Medulla oblongata (tissue), 1 donor: ENCODE data around the gene IFITM5.
"Not testable (repeated sequence)": the region's sequence is repeated elsewhere in the genome, so short reads cannot be mapped to it uniquely, and the experiment has no call there.

Experiments used
- DNase-seq: peaks from one replicate; pipeline ENCODE4 v3.0.0-alpha.2; 2015; ENCODE audit errors: extremely low spot score

IFITM5 gene

DNA sequence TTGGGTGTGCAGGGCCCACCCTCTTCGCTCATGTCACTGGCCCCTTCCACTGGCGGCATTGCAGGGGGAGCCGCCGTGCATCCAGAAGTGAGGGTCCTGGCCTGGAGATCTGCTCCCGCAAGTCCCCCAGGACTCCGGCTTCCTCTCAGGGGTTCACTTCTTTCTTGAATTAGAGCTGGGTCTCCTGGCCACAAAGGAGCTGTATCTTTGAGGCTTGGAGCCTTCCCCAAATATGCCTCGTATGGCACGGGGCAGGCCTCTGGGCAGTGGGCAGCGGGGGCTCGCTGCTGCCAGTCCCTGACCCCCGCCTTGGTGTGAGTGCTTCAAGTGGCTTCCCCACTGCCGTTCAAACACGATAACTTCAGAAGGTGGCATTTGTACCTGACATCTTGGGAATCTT lies 28.7 kb upstream of the IFITM5 start:
- DNase-seq = no peak

GRCh38 chr11:327581-327923 lies 28.2 kb upstream of the IFITM5 start:
- no peak for DNase-seq

GRCh38 chr11:326842-327580 lies 27.7 kb upstream of the IFITM5 start:
- DNase-seq = peak; percentile 83

GRCh38 chr11:326592-326841 lies 27.2 kb upstream of the IFITM5 start:
- no peak for DNase-seq

DNA sequence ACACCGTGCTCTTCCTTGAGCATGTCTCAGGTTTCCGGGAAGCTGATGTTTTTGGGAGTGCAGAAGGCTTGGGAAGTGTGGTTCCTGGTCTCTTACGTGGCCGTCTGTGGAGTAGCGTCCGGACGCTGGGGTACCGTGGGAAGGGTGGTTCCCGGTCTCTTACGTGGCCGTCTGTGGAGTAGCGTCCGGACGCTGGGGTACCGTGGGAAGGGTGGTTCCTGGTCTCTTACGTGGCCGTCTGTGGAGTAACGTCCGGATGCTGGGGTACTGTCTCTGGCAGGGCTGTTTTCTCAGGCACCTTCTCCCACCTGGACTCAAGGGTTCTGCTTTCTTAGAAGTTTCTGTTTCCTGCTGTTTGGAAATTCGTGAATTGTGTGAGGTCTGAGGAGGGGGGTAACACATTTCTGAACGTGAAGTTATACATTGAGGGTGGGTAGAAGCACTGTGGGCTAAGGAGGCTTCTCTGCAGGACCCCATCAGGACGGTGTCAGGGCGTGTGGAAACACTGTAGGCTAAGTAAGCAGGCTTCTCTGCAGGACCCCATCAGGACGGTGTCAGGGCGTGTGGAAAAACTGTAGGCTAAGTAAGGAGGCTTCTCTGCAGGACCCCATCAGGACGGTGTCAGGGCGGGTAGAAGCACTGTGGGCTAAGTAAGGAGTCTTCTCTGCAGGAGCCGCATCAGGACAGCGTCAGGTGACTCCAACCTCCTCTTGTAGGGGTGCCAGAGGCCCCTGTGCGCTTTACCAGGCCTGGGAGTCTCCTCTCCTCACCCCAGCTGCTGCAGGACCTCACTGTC lies 26.7 kb upstream of the IFITM5 start:
- no peak for DNase-seq

DNA sequence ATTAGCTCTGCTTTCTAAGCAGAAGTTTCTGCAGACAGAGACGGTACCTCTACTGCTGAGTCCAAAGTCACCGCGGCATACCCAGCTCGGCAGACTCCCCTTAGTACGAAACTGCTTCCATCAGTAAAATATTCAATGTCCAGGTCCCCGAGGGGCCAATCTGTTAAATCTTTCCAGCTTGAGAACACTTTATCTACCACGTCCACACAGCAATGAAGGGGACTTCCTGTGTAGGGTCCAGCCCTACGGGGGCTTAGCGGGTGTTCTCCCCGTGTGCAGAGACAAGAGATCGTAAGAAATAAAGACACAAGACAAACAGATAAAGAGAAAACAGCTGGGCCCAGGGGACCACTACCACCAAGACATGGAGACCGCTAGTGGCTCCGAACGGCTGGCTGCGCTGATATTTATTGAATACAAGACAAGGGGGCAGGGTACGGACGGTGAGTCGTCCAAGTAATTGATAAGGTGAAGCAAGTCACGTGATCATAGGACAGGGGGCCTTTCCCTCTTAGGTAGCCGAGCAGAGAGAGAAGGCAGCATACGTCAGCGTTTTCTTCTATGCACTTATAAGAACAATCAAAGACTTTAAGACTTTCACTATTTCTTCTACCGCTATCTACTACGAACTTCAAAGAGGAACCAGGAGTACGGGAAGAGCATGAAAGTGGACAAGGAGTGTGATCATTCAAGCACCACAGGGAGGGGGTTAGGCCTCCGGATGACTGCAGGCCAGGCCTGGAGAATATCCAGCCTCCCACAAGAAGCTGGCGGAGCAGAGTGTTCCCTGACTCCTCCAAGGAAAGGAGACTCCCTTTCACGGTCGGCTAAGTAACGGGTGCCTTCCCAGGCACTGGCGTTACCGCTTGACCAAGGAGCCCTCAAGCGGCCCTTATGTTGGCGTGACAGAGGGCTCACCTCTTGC lies 25.5 kb upstream of the IFITM5 start:
- DNase-seq = not testable (repeated sequence)

DNA sequence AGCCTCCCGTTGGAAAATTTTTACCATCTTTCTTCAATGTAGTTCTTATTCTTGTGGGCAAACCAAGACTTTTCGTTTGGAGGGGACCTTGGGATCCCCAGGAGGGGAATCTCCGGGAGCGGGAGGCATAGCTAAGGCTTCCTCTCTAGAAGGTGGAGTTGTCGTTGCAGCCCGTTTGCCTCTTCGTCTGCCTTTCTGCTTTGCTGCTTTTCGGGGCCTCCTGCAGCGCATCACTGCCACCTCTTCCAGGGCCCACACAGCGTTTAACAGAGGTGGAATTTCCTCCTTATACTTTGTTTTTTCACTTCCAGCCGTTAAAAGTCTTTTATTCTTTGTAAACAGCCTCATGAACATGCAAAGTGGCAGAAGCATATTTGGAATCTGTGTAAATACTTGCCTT lies 24.8 kb upstream of the IFITM5 start:
- no peak for DNase-seq

DNA sequence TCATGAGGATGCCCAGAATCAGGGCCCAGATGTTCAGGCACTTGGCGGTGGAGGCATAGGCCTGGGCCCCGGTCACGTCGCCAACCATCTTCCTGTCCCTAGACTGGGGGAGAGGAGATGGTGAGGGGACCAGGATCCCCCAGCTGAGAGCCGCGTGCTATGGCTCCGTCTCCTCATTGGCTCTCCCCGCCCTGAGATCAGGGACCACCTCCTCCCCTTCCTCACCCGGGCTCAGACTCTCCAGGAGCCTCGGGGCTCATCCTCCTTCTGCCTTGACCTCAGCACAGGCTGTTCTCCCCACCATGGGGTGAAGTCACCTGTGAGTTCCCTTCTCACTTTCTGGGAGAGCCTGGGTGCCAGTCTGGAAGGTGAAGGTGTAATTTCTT lies 20.6 kb upstream of the IFITM5 start:
- not testable (repeated sequence) for DNase-seq

DNA sequence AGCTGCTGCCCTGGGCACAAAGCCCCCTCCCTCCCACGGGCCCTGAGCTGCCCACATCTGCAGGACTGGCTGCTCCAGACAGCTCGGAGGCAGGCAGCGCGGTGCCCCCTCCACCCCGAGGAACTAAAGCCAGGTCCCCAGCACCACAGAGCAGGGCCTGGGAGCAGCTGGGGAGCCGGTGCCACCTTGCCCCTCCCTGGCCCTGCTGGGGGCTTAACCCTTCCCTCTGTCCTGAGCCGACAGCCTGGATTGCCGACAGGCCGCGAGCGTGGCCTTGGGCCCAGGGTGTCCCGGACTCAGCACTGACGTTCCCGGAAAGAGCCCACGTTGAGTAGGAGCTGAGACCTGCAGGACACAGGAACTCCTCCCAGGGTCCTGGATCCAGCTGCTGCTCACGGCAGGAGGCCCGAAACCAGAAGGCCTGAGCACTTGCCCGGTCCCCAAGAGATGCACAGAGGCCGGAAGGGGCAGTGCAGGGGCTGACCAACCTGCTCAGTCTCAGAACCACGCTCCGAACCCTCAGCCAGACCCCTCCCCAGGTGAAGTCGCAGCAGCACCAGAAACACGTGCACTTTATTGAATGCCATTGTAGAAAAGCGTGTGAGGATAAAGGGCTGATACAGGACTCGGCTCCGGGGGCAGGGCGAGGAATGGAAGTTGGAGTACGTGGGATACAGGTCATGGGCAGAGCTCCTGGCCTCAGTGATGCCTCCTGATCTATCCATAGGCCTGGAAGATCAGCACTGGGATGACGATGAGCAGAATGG lies 20.0 kb upstream of the IFITM5 start:
- not testable (repeated sequence) for DNase-seq

- not testable (repeated sequence) for DNase-seq
Observed at GRCh38 chr11:318405-319120, 19.2 kb upstream of the IFITM5 start.

DNA sequence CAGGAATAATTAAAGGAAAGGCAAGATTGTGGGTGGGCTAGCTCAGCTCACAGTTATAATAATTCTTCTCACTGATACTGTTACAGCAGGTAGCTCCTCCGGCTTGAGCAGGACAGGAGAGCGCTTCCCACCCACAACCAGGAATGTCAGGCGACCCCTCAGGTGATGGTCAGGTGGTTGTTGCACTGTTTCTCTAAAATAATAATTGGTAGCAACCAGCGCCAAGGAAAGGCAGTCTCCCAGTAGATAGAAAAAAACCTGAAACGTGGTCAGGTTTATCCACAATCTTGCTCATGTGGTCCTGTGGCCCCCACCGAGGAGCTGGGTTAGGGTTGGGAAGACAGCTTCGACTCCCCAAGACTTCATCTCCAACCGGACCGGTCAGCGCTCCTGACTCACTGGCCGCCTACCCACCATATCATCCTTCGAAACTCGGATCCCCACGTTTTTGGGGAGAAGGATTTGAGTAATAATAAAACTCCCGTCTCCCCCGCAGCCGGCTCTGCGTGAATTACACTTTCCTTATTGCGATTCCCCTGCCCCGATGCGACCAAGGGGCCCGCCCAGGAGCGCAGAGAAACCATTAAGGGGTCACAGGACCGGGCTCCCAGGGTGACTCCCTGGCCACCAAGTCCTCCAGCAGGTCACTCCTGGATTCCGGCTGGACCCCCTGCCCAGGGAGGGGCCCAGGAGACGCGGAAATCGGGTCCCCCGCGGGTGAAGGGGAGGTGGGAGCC lies 18.5 kb upstream of the IFITM5 start:
- not testable (repeated sequence) for DNase-seq

DNA sequence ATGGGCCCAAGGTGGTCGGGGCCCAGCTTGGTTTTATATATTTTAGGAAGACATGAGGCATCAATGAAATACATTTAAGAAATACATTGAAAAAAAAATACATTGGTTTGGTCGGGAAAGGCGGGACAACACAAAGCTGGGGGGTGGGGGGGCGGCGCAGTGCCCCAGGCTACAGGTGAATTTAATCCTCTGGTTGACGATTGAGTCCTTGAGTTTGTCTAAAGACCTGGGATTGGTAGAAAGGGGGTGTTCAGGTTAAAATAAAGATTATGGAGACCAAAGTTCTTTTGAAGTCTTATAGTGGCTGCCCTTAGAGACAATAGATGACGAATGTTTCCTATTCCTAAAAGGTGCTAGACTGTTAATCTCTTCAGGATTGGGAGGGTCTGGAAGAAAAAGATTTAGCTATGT lies 17.6 kb upstream of the IFITM5 start:
- DNase-seq = no peak

DNA sequence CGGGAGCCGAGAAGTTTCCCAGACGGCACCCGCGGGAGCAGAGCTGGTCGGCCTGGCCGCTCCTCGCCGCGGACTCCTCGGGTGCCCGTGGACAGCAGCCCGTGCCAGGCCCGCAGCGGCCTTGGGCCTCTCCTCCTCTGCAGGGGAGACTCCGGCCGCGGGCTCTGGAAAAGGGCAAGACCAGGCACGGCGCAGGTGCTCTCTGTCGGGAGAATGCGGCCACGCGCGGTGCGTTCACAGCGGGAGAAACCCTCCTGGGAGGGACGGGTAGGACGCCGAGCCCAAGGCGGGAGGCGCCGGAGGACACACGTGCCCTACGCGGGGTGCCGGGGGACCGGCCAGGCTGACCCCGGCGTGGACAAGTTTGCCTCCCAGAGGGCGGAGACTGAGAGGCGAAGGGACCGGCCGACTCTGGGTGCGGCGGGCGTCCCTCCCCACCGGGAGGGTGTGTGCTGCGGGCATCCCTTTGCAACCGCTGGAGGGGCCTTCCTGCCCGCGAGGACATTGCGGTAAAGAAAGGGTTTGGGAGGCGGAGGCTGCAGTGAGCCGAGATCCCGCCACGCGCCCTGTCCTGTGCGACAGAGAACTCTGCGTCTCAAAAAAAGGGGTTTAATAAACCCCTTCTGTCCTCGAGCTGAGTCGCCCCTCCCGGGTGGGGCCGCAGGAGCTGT lies 16.8 kb upstream of the IFITM5 start:
- no peak for DNase-seq

DNA sequence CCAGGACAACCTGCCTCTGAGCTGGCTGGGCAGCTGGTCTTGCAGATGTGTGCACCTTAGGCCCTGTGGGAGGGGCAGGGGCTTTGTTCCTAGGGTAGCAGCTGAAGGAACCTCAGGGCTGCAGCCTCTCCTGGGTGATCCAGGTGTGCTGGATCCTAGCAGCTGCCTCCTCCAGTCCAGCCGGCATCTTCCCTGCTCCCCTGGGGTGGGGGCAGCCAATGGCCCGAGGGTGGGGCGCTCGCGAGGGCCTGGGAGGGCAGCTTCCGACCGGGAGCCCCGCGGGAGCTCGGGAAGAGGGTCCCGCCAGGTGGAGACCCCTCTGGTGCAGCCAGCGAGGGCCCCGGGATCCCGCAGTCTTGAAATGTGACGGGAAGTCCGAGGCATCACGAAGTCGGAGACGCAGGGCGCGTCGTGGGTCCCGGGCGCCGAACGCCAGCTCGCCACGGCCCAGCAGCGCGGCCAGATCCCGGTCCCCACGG lies 16.2 kb upstream of the IFITM5 start:
- no peak for DNase-seq

DNA sequence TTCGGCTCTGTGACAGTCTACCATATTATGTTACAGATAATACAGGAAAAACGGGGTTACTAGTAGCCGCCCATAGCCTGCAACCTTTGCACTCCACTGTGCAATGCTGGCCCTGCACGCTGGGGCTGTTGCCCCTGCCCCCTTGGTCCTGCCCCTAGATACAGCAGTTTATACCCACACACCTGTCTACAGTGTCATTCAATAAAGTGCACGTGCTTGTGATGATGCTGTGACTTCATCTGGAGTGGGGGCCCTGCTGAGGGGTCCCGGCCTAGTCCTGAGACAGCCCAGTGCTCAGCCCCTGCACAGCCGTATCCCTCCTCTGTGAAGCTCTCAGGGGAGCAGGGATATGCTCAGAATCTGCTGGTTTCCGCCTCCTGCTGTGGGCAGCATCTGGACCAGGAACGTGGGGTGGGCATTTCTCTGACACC lies 15.7 kb upstream of the IFITM5 start:
- no peak for DNase-seq

DNA sequence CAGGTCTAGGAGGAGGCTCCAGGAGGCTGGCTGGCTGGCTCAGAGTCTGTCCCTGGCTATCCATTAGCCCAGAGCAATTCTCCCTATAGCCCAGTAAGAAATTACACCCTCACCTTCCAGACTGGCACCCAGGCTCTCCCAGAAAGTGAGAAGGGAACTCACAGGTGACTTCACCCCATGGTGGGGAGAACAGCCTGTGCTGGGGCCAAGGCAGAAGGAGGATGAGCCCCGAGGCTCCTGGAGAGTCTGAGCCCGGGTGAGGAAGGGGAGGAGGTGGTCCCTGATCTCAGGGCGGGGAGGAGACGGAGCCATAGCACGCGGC lies 15.2 kb upstream of the IFITM5 start:
- DNase-seq = not testable (repeated sequence)

DNA sequence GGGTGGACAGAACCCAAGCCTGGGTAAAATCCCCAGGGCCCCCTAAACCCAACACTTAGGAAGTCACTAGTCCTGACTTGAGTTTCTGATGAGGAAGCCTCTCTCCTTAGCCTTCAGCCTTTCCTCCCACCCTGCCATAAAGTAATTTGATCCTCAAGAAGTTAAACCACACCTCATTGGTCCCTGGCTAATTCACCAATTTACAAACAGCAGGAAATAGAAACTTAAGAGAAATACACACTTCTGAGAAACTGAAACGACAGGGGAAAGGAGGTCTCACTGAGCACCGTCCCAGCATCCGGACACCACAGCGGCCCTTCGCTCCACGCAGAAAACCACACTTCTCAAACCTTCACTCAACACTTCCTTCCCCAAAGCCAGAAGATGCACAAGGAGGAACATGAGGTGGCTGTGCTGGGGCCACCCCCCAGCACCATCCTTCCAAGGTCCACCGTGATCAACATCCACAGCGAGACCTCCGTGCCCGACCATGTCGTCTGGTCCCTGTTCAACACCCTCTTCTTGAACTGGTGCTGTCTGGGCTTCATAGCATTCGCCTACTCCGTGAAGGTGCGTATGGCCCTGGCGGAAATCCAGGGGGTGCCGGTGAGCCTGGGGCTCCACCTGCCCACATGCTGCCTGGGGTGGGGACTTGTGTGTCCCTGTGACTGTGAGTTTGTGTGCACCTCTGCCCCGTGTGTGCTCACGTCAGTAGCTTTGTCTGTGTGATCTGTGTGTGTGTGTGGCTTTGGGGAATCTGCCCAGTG lies 14.6 kb upstream of the IFITM5 start, which contains the start of gene IFITM1:
IFITM1 (plus strand) TSS at position 254 of the 767 bp plus-strand sequence; CDS start at position 385, 131 bp downstream.
- peak; percentile 42 for DNase-seq

DNA sequence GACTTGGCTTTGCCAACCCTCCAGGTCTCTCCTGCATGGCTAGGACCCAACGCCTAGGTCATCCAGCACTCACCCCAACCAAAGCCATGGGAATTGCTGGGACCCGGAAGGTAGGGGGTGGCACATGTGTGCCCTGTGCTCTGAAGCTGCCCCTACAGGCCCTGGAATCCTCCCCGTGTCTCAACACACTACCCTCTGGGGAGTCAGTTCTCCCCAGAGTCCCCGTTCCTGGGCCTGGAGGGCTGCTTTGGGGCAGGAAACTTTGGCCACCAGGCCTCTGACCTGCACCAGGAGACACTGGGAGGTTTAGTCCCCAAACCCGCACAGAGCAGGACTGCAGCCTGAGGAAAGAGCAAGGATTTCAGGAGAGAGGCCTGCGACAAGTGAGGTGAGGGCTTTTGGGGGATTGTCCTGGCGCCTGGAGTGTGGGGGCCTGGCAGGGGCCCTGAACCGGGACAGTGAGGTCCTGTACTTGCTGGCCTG lies 14.0 kb upstream of the IFITM5 start:
- DNase-seq = no peak
